Ovary (tissue), 9 donors: ENCODE results near the gene NAB2. TPM values are rescaled to one million over a fixed set of nuclear protein-coding genes. Genes with fewer than 3 reads are reported as not detected.

Experiments used
- DNase-seq, 5 donors: peaks; one replicate each; pipeline ENCODE4 v3.0.0-alpha.2; 2019 to 2020
- H3K27ac ChIP-seq, 2 donors: fragments of 200-600 bp; one replicate each; pipeline versions ENCODE4 v1.5.1 to v1.8.0; 2019 to 2022
- H3K27me3 ChIP-seq: fragments of 200-600 bp; one replicate; pipeline ENCODE4 v1.8.0; 2022
- H3K36me3 ChIP-seq: fragments of 200-600 bp; sonication (generic); one replicate; pipeline ENCODE4 v1.5.1; 2019
- H3K4me1 ChIP-seq: one replicate; pipeline ENCODE4 v1.8.1; 2013; ENCODE audit warnings: mild to moderate bottlenecking, moderate library complexity; ENCODE audit not compliant: insufficient read depth
- H3K4me3 ChIP-seq: fragments of 200-600 bp; sonication (generic); one replicate; pipeline ENCODE4 v1.5.1; 2017
- H3K9me3 ChIP-seq, 2 donors: fragments of 200-600 bp in 1 of 2; sonication (generic) in 1 of 2; one replicate each; pipeline versions ENCODE4 v1.5.1 to v1.8.1; 2013 to 2019; ENCODE audit warnings: mild to moderate bottlenecking in 1 of 2, moderate library complexity in 1 of 2
- EP300 ChIP-seq: sonication (generic); formaldehyde crosslinking; IDR thresholded peaks from one replicate; pipeline ENCODE4 v1.6.1; 2017; ENCODE audit warnings: antibody characterized with exemption
- POLR2A ChIP-seq: fragments of 450-650 bp; IDR thresholded peaks from one replicate; pipeline ENCODE4 v1.6.1; 2017; ENCODE audit warnings: antibody characterized with exemption, mild to moderate bottlenecking, moderate library complexity
- WGBS, 3 donors: extraction: QIAGEN DNeasy Blood & Tissue Kit in 1 of 3; methylation state at CpG; one replicate each; pipeline versions ENCODE4 v1.1.5 to v1.1.7; 2013 to 2017; 5-methylcytosine and 5-hydroxymethylcytosine counted together
- intact Hi-C, 4 donors: fragments of 100-400 bp; cut with DNase I; formaldehyde crosslinking; loops; one replicate each; pipeline versions ENCODE4 v1.11.0 to v1.15.1; 2022 to 2023
- polyA plus RNA-seq, 2 donors: library from polyadenylated mRNA; stranded (reverse); fragments of 200-250 nt in 1 of 2; fragments of 350-450 nt in 1 of 2; fragmentation: Illumina TruSeq in 1 of 2; extraction: RNeasy Lipid Tissue Mini Kit (QIAGEN cat#74804) in 1 of 2; gene quantifications; one replicate each; pipeline ENCODE4 v1.2.3, GENCODE V29; 2013 to 2014
- total RNA-seq, 7 donors: library from RNA; depleted of rRNA in 2 of 7; stranded (reverse); fragments of >200 nt in 2 of 7; fragmentation: NEBNext Ultra II Directional in 3 of 7; extraction: Animal tissue kit (Norgen Biotek cat#: 25700) in 3 of 7; gene quantifications; one replicate each; pipeline versions ENCODE4 v1.1.0 to v1.2.4, GENCODE V29; 2016 to 2023
- TF ChIP-seq, protein P1 (sequence below), 3 donors: fragments of 450-650 bp in 2 of 3; fragments of 200-600 bp in 1 of 3; IDR thresholded peaks; one replicate each; pipeline versions ENCODE4 v1.5.1 to v1.8.0; 2016 to 2022; ENCODE audit warnings: antibody characterized with exemption in 3 of 3, mild to moderate bottlenecking in 1 of 3
- donor health status: DM: no; HTN: no; CAD: no; lungs with moderate emphysema.
- donor health status: DM: no; HTN: no; CAD: no.
- donor health status: Bipolar disorder and iron deficiency.
- donor health status: DM: yes; HTN: yes; CAD: no.
- donor health status: DM: no; HTN: no; CAD: no.
- donor health status: DM: yes; HTN: yes; CAD: no.

Gene NAB2
- total and polyA plus RNA-seq, 9 donors, result 27.5 to 103 (median 47.4) TPM

DNA sequence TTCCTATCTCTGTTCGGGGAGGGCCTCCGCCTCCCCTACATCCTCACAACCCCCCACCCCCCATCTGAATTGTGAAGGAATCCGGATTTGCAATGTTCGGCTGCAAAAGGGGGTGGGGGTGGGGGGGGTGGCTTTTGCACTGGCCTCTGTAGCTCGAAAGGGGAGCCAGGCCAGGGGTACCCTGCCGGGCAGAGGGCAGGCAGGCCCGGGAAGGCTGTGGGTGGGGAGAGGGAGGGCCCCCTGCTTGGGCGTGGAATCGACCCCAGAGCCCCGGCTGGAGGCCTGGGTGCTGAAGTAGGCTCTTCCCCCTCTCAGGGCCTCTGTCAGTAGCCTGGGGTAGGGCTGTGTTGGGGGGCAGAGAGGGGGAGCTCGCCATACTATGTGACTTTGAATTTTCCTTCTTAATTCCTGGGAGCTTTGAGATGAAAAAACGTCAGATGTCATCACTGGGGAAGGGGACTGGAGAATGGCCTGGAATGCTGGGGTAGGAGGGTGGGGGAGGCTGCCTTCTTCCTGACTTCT is 40.5 kb downstream of the NAB2 start:
- intact Hi-C loops, result loop anchor here in 2 of 4 donors (2.0 to 5.0 kb wide), 3 partner anchors 38 to 53 kb away; no protein-coding TSS in a partner anchor
- no peaks in the 10 kb centered on the region for H3K9me3 ChIP-seq
- TF ChIP-seq POLR2A (no peak), EP300 (no peak)
- TF ChIP-seq, protein P1, sequence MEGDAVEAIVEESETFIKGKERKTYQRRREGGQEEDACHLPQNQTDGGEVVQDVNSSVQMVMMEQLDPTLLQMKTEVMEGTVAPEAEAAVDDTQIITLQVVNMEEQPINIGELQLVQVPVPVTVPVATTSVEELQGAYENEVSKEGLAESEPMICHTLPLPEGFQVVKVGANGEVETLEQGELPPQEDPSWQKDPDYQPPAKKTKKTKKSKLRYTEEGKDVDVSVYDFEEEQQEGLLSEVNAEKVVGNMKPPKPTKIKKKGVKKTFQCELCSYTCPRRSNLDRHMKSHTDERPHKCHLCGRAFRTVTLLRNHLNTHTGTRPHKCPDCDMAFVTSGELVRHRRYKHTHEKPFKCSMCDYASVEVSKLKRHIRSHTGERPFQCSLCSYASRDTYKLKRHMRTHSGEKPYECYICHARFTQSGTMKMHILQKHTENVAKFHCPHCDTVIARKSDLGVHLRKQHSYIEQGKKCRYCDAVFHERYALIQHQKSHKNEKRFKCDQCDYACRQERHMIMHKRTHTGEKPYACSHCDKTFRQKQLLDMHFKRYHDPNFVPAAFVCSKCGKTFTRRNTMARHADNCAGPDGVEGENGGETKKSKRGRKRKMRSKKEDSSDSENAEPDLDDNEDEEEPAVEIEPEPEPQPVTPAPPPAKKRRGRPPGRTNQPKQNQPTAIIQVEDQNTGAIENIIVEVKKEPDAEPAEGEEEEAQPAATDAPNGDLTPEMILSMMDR (IDR thresholded peaks at IDR 0.05), result no peak
- H3K36me3 ChIP-seq, result no peaks in the 10 kb centered on the region
- H3K4me1 ChIP-seq, result peaks cover 28% of the 10 kb centered on the region
- H3K27ac ChIP-seq, result peak overlapping the region; percentile 78 to 96
- peak in 1 of 5 donors; percentile 62 for DNase-seq
- H3K4me3 ChIP-seq, result peak overlapping the region; percentile 88
- 2 to 6% (median 5%) methylated on average over 12 of the region's 12 CpGs for WGBS, 3 donors
- H3K27me3 ChIP-seq, result no peaks in the 10 kb centered on the region

DNA sequence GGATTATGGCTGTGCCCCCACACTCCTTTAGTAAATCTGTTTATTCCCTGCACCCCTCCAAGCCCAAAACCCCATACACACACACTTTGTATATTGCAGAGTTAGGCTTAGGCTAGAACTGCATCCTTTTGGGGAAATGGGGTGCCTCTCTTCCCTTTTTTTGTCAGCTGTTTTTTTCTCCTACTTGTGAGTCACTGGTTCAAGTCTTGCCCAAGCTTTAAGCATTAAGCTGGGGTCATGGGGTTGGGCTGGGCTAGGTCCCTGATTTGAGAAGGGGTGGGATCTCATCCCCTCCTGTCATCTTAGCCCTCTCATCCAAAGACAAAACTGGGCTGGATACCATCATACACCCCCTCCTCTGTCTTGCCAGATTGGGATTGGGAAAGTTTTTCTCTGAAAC is 41.0 kb downstream of the NAB2 start:
- Histone ChIP-seq H3K27ac (peak overlapping the region; percentile 78 to 96), H3K36me3 (no peaks in the 10 kb centered on the region), H3K4me1 (peaks cover 28% of the 10 kb centered on the region), H3K4me3 (peak overlapping the region; percentile 88), H3K27me3 (no peaks in the 10 kb centered on the region), H3K9me3 (no peaks in the 10 kb centered on the region)
- intact Hi-C loops, result loop anchor here in 2 of 4 donors (2.0 to 5.0 kb wide), 3 partner anchors 37 to 52 kb away; no protein-coding TSS in a partner anchor
- peak in 2 of 5 donors; percentile 29 to 73 for DNase-seq
- TF ChIP-seq, protein P1 (IDR thresholded peaks at IDR 0.05), result no peak
- TF ChIP-seq POLR2A, result no peak
- no peak for TF ChIP-seq EP300

DNA sequence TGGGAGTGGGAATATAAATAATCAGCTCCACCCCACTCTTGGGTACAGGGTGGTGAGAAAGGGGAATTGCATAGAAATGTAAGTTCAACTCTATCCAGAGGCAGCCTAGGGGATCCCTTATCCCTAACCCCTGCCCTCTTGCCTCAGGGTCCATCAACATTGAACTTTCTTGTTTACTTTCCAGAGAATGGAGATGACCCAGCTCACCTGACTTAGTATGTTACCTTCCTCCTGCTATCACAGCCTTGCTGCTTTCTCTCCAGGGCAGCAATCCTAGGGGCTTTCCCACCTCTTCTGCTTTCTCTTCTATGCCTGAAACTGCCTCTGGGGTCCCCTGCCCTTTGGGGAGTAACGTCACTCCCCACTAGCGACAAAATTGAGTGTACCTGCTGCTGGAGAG is 42.0 kb downstream of the NAB2 start:
- WGBS, 3 donors, result 15 to 43% (median 23%) methylated on average over 2 of the region's 2 CpGs
- H3K4me1 ChIP-seq, result peaks cover 33% of the 10 kb centered on the region
- no peaks in the 10 kb centered on the region for H3K36me3 ChIP-seq
- H3K9me3 ChIP-seq, result no peaks in the 10 kb centered on the region
- intact Hi-C loops, result no loop called here
- peak overlapping the region; percentile 88 for H3K4me3 ChIP-seq
- DNase-seq, result no peak
- no peaks in the 10 kb centered on the region for H3K27me3 ChIP-seq
- TF ChIP-seq EP300 (no peak), POLR2A (no peak)
- TF ChIP-seq, protein P1 (IDR thresholded peaks at IDR 0.05), result no peak
- peak overlapping the region; percentile 52 to 78 for H3K27ac ChIP-seq

DNA sequence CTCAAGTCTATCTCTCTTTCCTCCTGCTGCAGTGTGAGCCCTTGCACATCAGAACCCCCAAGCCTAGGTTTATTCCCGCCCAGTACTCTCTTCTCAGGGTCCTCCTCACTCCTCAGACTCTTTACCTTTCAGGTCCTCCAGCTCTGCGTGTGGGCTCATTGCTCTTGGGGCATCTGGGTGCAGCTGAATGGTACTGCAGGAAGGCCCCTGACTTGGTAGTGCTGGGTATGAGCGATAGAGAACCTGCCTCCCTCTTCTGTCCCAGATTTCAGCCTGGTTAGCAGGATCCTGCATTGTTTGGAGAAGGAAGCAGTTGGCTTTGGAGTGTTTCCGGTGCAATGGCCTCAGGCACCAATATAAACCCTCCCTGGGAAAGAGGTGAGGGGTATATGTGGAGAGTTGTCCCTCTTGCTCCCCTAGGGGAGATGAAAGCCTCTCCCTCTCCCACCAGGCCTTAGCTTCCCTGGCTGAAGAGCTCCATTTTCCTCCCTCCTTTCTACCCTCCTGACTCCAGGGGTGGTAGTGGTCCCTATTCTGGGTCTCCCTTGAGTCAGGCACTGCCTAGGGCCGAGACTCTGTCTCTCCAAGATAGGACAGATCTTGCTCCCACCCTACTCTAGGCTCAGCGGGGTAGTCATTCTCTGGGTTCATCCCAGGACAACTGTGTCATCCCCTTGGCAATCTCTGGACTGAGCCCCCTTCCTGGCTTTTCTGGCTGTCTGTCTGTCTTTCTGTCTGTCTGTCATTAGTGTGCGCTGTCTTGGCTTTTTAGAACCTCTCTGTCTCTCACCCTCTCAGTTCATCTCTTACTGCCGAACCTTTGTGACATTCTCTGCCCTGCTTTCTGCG is 43.2 kb downstream of the NAB2 start:
- no peak for DNase-seq
- WGBS, 3 donors, result 30 to 37% (median 31%) methylated on average over 9 of the region's 9 CpGs
- H3K36me3 ChIP-seq, result no peaks in the 10 kb centered on the region
- TF ChIP-seq EP300, result no peak
- TF ChIP-seq POLR2A, result no peak
- TF ChIP-seq, protein P1 (IDR thresholded peaks at IDR 0.05), result no peak
- intact Hi-C loops, result no loop called here
- H3K4me3 ChIP-seq, result no peak overlapping the region
- no peaks in the 10 kb centered on the region for H3K9me3 ChIP-seq
- peak overlapping the region; percentile 50 to 78 for H3K27ac ChIP-seq
- peaks cover 30% of the 10 kb centered on the region for H3K4me1 ChIP-seq
- H3K27me3 ChIP-seq, result no peaks in the 10 kb centered on the region
